Activated CD4-positive, alpha-beta T cell treated with anti-CD3 and anti-CD28 coated beads, Interleukin-2, amount 50 U/mL, for 1 hour (primary cell): Measurements from ENCODE around the gene BAG3.

Experiments used
- DNase-seq: peaks from one replicate; pipeline ENCODE4 v3.0.0-alpha.2; 2020

BAG3 gene

DNA sequence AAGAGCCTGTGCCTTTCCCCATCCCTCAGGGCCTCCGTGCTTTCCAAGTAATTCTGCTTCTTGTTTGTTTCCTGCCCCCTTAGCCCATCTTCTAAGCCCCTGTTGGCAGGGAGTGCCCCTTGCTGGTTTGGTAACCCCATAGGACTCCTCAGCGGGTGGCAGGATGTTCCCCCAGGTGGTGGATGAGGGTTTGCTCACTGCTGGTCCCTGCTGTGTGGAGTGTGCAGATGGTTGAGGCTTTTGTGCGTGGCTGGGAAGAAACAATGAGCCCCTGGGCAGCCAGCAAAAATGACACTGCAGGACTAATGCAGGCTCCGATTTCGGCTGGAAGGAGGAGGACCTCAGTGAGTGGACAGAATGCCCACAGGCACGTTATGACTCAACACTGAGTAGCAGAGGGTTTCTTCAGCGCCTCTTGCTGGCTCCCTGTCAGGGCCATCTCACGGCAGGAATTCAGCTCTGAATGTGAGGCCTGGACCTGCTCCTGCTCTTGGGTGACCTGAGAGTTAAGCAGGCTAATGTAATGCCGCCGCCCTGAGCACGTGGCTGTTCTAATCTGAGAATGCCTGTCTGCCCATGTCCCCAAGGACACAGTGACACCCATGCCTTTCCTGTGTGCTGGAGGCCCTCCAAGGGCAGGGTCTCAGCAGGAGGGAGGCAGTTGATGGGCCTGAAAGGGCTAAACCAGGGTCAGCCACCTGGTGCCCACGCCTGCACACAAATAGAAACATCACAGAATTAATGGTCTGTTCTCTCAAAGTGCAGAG, 16.6 kb downstream of the BAG3 start:
- no peak for DNase-seq

DNA sequence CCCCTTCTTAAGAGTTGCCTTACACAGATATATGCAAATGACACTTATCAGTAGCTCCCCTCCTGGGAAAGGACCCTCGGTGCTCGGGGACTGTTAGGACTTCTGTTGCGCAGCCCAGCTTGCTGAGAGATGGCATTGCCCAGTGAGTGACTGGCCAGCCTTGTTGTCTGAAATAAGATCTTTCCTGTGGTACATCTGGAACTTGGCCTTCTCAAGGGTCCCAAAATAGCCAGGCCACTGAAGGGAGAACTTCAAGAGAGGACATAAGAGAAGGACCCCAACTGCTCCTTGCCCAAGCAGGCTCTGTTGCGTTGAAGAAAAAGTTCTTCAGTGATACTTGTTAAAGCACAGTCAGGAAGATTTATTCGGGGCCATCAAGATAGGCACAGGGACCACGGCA, 17.3 kb downstream of the BAG3 start:
- no peak for DNase-seq

- DNase-seq, result no peak
Observed at GRCh38 chr10:119669331-119669730, 18.2 kb downstream of the BAG3 start.

DNA sequence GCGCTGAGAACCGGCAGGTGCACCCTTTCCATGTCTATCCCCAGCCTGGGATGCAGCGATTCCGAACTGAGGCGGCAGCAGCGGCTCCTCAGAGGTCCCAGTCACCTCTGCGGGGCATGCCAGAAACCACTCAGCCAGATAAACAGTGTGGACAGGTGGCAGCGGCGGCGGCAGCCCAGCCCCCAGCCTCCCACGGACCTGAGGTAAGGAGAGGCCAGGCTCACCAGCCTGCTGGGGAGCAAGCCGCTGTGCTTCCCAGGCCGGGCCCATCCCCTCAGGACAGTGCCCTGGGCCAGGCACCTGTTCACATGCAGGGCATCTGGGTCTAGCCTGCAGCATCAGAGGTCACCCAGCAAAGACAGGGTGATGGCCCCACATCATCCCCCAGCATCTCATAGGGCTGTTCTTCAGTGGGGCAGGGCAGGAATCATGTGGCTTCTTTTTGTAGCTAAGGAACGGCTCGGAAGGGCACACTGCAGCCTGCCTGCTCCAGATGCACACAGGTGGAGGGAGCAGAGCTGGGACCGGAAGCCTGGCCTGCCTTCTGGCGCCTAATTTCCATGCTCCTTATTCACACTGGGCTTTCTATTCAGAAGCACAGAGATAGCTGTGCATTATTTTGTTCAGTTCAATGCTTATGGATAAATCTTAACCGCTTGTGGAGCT, 18.9 kb downstream of the BAG3 start:
- no peak for DNase-seq

DNA sequence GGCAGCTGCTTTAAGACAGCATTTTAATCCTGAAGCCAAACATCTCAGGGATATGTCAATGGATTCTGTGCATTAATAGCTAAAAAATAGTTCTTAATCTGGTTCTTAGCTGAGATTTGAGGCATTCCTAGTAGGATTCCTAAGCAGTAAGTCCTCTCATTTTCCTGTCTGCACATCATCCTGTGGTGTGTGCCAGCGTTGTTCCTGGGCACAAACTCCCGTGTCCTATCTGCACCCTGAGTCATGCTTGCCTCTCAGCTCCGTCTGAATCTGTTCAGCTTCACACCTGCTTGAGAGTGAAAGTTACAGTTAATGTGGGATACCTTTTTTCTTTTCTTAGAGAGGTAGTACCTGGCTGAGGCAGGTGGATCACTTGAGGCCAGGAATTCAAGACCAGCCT, 19.5 kb downstream of the BAG3 start:
- DNase-seq, result no peak

GRCh38 chr10:119671381-119671780, 20.2 kb downstream of the BAG3 start:
- no peak for DNase-seq

DNA sequence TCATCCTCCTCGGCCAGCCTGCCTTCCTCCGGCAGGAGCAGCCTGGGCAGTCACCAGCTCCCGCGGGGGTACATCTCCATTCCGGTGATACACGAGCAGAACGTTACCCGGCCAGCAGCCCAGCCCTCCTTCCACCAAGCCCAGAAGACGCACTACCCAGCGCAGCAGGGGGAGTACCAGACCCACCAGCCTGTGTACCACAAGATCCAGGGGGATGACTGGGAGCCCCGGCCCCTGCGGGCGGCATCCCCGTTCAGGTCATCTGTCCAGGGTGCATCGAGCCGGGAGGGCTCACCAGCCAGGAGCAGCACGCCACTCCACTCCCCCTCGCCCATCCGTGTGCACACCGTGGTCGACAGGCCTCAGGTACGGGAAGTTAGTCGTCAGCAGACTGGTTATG, 21.1 kb downstream of the BAG3 start:
- DNase-seq, result no peak

- DNase-seq, result no peak
Observed at GRCh38 chr10:119673271-119673670, 22.1 kb downstream of the BAG3 start.

DNA sequence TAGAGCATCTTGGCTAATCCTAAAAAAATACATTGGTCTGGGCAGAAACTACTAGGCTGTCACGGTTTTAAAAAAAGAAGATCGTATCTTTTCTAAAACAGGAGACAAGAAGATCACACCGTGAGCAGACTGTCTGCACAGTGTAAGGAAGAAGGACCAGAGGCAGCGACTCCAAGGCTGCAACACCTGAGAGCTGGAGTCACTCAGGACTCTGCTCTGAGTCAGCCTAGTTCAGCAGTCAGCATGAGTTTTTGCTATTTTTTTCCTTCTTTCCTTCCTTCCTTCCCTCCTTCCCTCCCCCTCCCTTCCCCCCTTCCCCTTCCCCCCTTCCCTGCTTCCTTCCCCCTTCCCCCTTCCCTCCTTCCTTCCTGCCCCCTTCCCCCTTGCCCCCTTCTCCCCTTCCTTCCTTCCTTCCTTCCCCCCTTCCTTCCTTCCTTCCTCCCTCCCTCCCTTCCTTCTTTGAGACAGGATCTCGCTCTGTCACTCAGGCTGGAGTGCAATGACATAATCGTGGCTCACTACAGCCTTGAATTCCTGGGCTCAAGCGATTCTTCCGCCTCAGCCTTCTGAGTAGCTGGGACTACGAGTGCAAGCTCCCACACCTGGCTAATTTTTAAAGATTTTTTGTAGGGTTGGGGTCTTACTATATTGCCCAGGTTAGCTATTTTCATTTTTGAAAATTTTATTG, 24.4 kb downstream of the BAG3 start:
- no peak for DNase-seq

DNA sequence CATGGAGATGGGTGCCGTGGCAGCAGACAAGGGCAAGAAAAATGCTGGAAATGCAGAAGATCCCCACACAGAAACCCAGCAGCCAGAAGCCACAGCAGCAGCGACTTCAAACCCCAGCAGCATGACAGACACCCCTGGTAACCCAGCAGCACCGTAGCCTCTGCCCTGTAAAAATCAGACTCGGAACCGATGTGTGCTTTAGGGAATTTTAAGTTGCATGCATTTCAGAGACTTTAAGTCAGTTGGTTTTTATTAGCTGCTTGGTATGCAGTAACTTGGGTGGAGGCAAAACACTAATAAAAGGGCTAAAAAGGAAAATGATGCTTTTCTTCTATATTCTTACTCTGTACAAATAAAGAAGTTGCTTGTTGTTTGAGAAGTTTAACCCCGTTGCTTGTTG, 25.9 kb downstream of the BAG3 start:
- DNase-seq, result no peak

GRCh38 chr10:119677904-119678755, 26.9 kb downstream of the BAG3 start:
- no peak for DNase-seq

GRCh38 chr10:119679480-119679829, 28.3 kb downstream of the BAG3 start:
- DNase-seq, result no peak

GRCh38 chr10:119680050-119680449, 28.9 kb downstream of the BAG3 start:
- no peak for DNase-seq

GRCh38 chr10:119680650-119681081, 29.5 kb downstream of the BAG3 start:
- no peak for DNase-seq

DNA sequence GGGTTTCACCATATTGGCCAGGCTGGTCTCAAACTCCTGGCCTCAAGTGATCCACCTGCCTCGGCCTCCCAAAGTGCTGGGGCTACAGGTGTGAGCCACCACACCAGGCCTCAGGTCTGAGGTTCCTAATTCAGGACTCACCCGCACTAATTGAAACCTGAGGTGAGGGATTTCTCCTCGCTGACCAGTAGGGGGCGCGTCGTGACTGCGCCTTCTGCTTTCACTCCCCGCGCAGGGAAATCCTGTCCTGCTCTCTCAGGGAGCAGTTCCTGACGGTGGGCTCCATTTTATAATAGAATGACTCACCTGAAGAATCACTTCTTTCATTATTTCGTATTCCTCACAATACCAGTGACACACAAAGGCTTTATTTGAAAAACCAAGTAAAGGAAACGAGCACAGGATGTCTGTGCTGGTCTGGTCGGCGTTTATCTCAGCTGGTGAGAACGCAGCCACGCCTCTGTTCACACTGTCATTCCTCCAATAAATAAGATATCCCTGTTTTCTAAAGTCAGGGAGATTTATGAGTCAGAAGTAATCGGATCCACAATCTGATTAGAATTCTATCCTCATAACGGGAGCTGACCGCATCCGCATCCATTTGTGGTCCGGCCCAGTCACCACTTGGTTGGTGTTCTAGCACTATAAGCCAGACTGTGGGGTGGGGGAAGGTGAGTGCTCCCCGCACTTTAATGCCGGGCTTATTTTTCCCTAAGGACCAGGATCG, 35.4 kb downstream of the BAG3 start:
- DNase-seq, result peak; percentile 82

GRCh38 chr10:119687192-119688032, 36.2 kb downstream of the BAG3 start:
- no peak for DNase-seq

DNA sequence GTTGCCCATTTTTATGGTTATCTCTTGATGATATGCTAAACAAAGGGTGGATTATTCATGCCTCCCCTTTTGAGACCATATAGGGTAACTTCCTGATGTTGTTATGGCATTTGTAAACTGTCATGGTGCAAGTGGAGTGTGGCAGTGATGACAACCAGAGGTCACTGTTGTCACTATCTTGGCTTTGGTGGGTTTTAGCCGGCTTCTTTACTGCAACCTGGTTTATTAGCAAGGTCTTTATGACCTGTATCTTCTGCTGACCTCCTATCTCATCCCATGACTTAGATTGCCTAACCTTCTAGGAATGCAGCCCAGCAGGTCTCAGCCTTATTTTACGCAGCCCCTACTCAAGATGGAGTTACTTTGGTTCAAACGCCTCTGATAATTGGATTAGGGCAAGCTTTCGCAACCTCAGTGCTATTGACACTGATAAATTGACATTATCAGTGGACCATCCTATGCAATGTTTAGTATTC, 36.9 kb downstream of the BAG3 start:
- DNase-seq, result no peak

- no peak for DNase-seq
Observed at GRCh38 chr10:119689016-119689580, 37.9 kb downstream of the BAG3 start.

DNA sequence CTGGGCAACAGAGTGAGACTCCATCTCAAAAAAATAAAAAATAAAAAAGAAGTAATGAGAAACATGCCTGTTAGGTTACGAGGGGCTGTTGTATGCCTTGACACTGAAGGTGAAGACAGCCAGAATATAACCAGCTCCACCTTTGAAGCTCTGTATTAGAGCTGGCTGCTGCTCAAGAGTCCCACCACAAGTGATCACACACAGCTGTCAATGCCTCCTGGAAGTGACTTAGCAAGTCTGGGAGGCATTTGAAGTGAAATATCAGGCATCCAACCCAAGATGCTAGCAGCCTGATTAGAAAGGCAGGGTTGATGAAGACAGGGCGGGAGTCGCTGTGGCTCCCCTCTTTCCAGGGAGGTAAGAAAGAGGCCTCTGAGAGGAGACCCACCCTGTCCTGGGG, 40.5 kb downstream of the BAG3 start:
- no peak for DNase-seq

GRCh38 chr10:119693262-119693957, 42.2 kb downstream of the BAG3 start:
- DNase-seq, result no peak
